IMR-90 (cell line): ENCODE measurements around the gene ILF3. TPM values are rescaled to one million over a fixed set of nuclear protein-coding genes. Genes with fewer than 3 reads are reported as not detected.

Experiments
- ATAC-seq: fragments of 200-7000 bp; cut with Tn5 transposase; 2 replicates; pipeline ENCODE4 v1.9.1; 2020; ENCODE audit warnings: low read depth, mild to moderate bottlenecking, moderate library complexity
- BruUV-seq: library from RNA; stranded (reverse); fragments of 400-500 nt; replicated peaks from 2 replicates; lab custom pipeline; 2021; lab: Mats Ljungman, UMichigan
- CTCF ChIA-PET: fragments of 300-600 bp; formaldehyde crosslinking; extraction: SDS; loops from one replicate; lab custom pipeline; 2021; ENCODE audit warnings: antibody characterized with exemption; lab: Yijun Ruan, JAX
- POLR2A ChIA-PET: fragments of 300-600 bp; sonication (Branson Sonifier 250); formaldehyde crosslinking; loops from one replicate; lab custom pipeline; 2022; ENCODE audit warnings: antibody characterized with exemption; ENCODE audit not compliant: unreplicated experiment; lab: Charles Lee
- DNase-seq: peaks from one replicate; pipeline ENCODE4 v3.0.0; 2013
- H2AFZ ChIP-seq: replicated peaks from 2 replicates; pipeline ENCODE3; 2013; ENCODE audit warnings: low read length, mild to moderate bottlenecking; ENCODE audit not compliant: poor library complexity
- H2AK5ac ChIP-seq: 2 replicates; pipeline ENCODE4 v1.6.1; 2013; ENCODE audit warnings: low read depth, low read length, inconsistent platforms
- H2AK9ac ChIP-seq: replicated peaks from 2 replicates; pipeline ENCODE3; 2013; ENCODE audit warnings: mild to moderate bottlenecking, low read depth, low read length, moderate library complexity; ENCODE audit not compliant: poor library complexity
- H2BK120ac ChIP-seq: 2 replicates; pipeline ENCODE4 v1.6.1; 2013; ENCODE audit warnings: low read depth, low read length, inconsistent platforms
- H2BK15ac ChIP-seq: 3 replicates; pipeline ENCODE4 v1.6.1; 2013; ENCODE audit warnings: low read depth, low read length, inconsistent platforms
- H2BK20ac ChIP-seq: 2 replicates; pipeline ENCODE4 v1.6.1; 2013; ENCODE audit warnings: low read depth, mild to moderate bottlenecking, inconsistent platforms, low read length, moderate library complexity
- H2BK5ac ChIP-seq: 2 replicates; pipeline ENCODE4 v1.6.1; 2013; ENCODE audit warnings: mild to moderate bottlenecking, low read depth, low read length, inconsistent platforms; ENCODE audit not compliant: poor library complexity, severe bottlenecking
- H3K14ac ChIP-seq: replicated peaks from 2 replicates; pipeline ENCODE4 v1.6.1; 2013; ENCODE audit warnings: low read depth, low read length, inconsistent platforms
- H3K18ac ChIP-seq: 2 replicates; pipeline ENCODE4 v1.6.1; 2013; ENCODE audit warnings: low read depth, low read length, control low read depth
- H3K23ac ChIP-seq: 2 replicates; pipeline ENCODE4 v1.6.1; 2013; ENCODE audit warnings: low read depth, low read length, inconsistent platforms
- H3K27ac ChIP-seq: 2 replicates; pipeline ENCODE4 v1.5.1; 2013; ENCODE audit warnings: mild to moderate bottlenecking, control low read depth, low read length; ENCODE audit not compliant: insufficient read depth
- H3K27me3 ChIP-seq: 2 replicates; pipeline ENCODE4 v1.6.1; 2013; ENCODE audit warnings: low read length; ENCODE audit not compliant: control insufficient read depth, insufficient read depth
- H3K36me3 ChIP-seq: 2 replicates; pipeline ENCODE4 v1.6.1; 2013; ENCODE audit warnings: low read length, mixed read lengths; ENCODE audit not compliant: control insufficient read depth, insufficient read depth
- H3K4ac ChIP-seq: 2 replicates; pipeline ENCODE4 v1.6.1; 2013; ENCODE audit warnings: low read depth, low read length, inconsistent platforms
- H3K4me1 ChIP-seq: 2 replicates; pipeline ENCODE4 v1.6.1; 2013; ENCODE audit warnings: low read length, mixed read lengths; ENCODE audit not compliant: control insufficient read depth, insufficient read depth
- H3K4me2 ChIP-seq: 2 replicates; pipeline ENCODE4 v1.6.1; 2013; ENCODE audit warnings: low read depth, mild to moderate bottlenecking, control low read depth, low read length, moderate library complexity
- H3K4me3 ChIP-seq: 2 replicates; pipeline ENCODE4 v1.5.1; 2013; ENCODE audit warnings: low read depth, mild to moderate bottlenecking, control low read depth, low read length, moderate library complexity; ENCODE audit not compliant: insufficient read depth
- H3K56ac ChIP-seq: 2 replicates; pipeline ENCODE4 v1.6.1; 2013; ENCODE audit warnings: low read length, inconsistent platforms; ENCODE audit not compliant: insufficient read depth; ENCODE audit errors: extremely low read depth
- H3K79me1 ChIP-seq, 2 experiments: 2 replicates each; pipeline ENCODE4 v1.6.1; 2013; ENCODE audit warnings: low read length in 2 of 2, inconsistent platforms in 1 of 2, low read depth in 1 of 2
- H3K9ac ChIP-seq: 2 replicates; pipeline ENCODE4 v1.6.1; 2013; ENCODE audit warnings: low read depth, low read length, control low read depth
- H3K9me1 ChIP-seq: 2 replicates; pipeline ENCODE4 v1.6.1; 2013; ENCODE audit warnings: low read length, inconsistent platforms; ENCODE audit not compliant: insufficient read depth
- H3K9me3 ChIP-seq: 2 replicates; pipeline ENCODE4 v1.6.1; 2013; ENCODE audit warnings: low read length; ENCODE audit not compliant: control insufficient read depth, insufficient read depth
- H4K20me1 ChIP-seq: 2 replicates; pipeline ENCODE4 v1.6.1; 2013; ENCODE audit warnings: low read length, inconsistent platforms; ENCODE audit not compliant: insufficient read depth
- H4K5ac ChIP-seq: 2 replicates; pipeline ENCODE4 v1.6.1; 2013; ENCODE audit warnings: mild to moderate bottlenecking, low read depth, low read length, control low read depth
- H4K8ac ChIP-seq, 2 experiments: 2 replicates each; pipeline ENCODE4 v1.6.1; 2013; ENCODE audit warnings: low read depth in 2 of 2, low read length in 2 of 2, control low read depth in 1 of 2, inconsistent platforms in 1 of 2
- H4K91ac ChIP-seq: 2 replicates; pipeline ENCODE4 v1.6.1; 2013; ENCODE audit warnings: low read depth, low read length, inconsistent platforms; ENCODE audit not compliant: insufficient read depth
- CEBPB ChIP-seq: IDR thresholded peaks from 2 replicates; pipeline ENCODE4 v1.6.1; 2012; ENCODE audit warnings: low read depth, low read length, improper control_type of control experiment
- NFE2L2 ChIP-seq: fragments of 150-350 bp; IDR thresholded peaks from 2 replicates; pipeline ENCODE4 v1.6.1; 2016; ENCODE audit warnings: low read depth, mild to moderate bottlenecking, low read length
- RAD21 ChIP-seq: IDR thresholded peaks from 2 replicates; pipeline ENCODE4 v1.6.1; 2012; ENCODE audit warnings: low read length, improper control_type of control experiment
- RCOR1 ChIP-seq: IDR thresholded peaks from 2 replicates; pipeline ENCODE4 v1.6.1; 2012; ENCODE audit warnings: mild to moderate bottlenecking, low read length, improper control_type of control experiment; ENCODE audit not compliant: insufficient replicate concordance
- RFX5 ChIP-seq: IDR thresholded peaks from 2 replicates; pipeline ENCODE4 v1.8.0; 2012; ENCODE audit warnings: low read depth, mild to moderate bottlenecking, low read length, moderate library complexity
- SMC3 ChIP-seq: fragments of 150-350 bp; IDR thresholded peaks from 2 replicates; pipeline ENCODE4 v1.6.1; 2016; ENCODE audit warnings: low read depth, mild to moderate bottlenecking, antibody characterized with exemption, low read length, moderate library complexity
- WGBS, 2 experiments: methylation state at CpG; one replicate each; pipeline versions ENCODE4 v1.1.5 to v1.1.7; 2013; ENCODE audit warnings: missing lambda C conversion rate in 2 of 2; ENCODE audit not compliant: insufficient read length in 1 of 2; ENCODE audit errors: extremely low coverage in 2 of 2; 5-methylcytosine and 5-hydroxymethylcytosine counted together
- dilution Hi-C: fragments of 300-500 bp; cut with HindIII; formaldehyde crosslinking; loops from one replicate; pipeline ENCODE4 v1.14.3; 2018; ENCODE audit warnings: low sequenced_read_pairs; ENCODE audit not compliant: unreplicated experiment
- in situ Hi-C: fragments of 300-500 bp; cut with MboI; formaldehyde crosslinking; loops from 3 replicates; pipeline ENCODE4 v1.14.3; 2019; ENCODE audit warnings: low sequenced_read_pairs, inconsistent platforms, mixed read lengths
- intact Hi-C: fragments of 100-400 bp; cut with micrococcal nuclease; formaldehyde crosslinking; loops from 2 replicates; pipeline ENCODE4 v1.10.0; 2022
- polyA plus RNA-seq, 3 experiments: library from polyadenylated mRNA; depleted of rRNA; stranded (reverse); fragments of >200 nt; gene quantifications; 2 replicates each; pipeline ENCODE4 v1.2.3, GENCODE V29; 2012; ENCODE audit warnings: low replicate concordance in 1 of 3
- total RNA-seq: library from RNA; depleted of rRNA; stranded (reverse); fragments of >200 nt; gene quantifications from 2 replicates; pipeline ENCODE4 v1.2.3, GENCODE V29; 2012
- TF ChIP-seq, protein P1 (sequence below): fragments of 150-350 bp; IDR thresholded peaks from 2 replicates; pipeline ENCODE4 v1.6.1; 2016; ENCODE audit warnings: low read depth, mild to moderate bottlenecking, low read length, moderate library complexity, borderline replicate concordance

ILF3 gene
- total and polyA plus RNA-seq, 2 of the 4 experiments (the other 2 are of a cell fraction), result 120 to 166 TPM

DNA sequence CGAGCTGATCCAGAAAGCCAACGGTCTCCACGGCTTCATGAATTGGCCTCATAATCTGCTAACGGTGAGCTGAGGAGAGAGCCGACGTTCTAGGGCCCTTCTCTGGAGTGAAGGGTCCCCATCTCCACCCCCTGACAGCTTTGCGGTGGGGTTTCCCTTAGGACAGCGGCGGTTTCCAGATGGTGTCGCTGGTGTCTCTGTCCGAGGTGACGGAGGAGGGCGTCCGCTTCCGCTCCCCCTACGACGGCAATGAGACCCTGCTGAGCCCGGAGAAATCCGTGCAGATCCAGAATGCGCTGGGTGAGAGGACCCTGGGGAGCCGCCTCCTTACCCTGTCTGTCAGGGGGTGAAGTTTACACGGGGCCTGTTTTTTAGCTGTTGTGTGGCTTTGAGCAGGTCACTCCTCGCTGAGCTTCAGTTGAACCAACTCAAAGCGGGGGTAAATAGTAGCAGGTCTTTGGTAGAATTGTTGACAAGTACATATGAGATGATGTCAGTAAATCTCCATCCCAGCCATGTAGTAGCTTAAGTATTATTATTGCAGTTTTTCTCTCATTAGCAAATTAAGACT is 47.9 kb downstream of the ILF3 start:
- dilution Hi-C loops, result no loop called here
- intact Hi-C loops, result no loop called here

More for the DNA sequence above, 47.9 kb downstream of the ILF3 start:
- peak overlapping the region; percentile 83 for H3K4me3 ChIP-seq
- H3K4ac ChIP-seq, result peak overlapping the region; percentile 61; the same call in 1 of the 2 replicates
- TF ChIP-seq CEBPB (no peak), RCOR1 (no peak), NFE2L2 (no peak), RFX5 (no peak), RAD21 (no peak), SMC3 (no peak)
- TF ChIP-seq, protein P1, sequence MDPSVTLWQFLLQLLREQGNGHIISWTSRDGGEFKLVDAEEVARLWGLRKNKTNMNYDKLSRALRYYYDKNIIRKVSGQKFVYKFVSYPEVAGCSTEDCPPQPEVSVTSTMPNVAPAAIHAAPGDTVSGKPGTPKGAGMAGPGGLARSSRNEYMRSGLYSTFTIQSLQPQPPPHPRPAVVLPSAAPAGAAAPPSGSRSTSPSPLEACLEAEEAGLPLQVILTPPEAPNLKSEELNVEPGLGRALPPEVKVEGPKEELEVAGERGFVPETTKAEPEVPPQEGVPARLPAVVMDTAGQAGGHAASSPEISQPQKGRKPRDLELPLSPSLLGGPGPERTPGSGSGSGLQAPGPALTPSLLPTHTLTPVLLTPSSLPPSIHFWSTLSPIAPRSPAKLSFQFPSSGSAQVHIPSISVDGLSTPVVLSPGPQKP, result no peak
- no peaks in the 10 kb centered on the region for H3K27me3 ChIP-seq
- H3K23ac ChIP-seq, result peak overlapping the region; percentile 80
- H3K9ac ChIP-seq, result peak overlapping the region; percentile 79
- H3K14ac ChIP-seq, result peak overlapping the region; percentile 73
- H4K91ac ChIP-seq, result 0 out of 2 replicates have a peak overlapping the region, but pooled peaks have one; percentile 56
- peak overlapping the region; percentile 46; the same call in 1 of the 2 replicates for H3K56ac ChIP-seq
- no peaks in the 10 kb centered on the region for H3K9me3 ChIP-seq
- H2BK20ac ChIP-seq, result no peak overlapping the region
- H2AK5ac ChIP-seq, result peak overlapping the region; percentile 63
- ChIA-PET POLR2A (no interaction called here), CTCF (interaction anchor here (0.6 to 2.2 kb wide), 3 partner anchors 16 to 164 kb away, joined by 4 to 5 read pairs (median 4); partner anchors contain the start of gene DNM2)
- peak overlapping the region; percentile 61 to 90; a peak in 3 of 4 replicates for H4K8ac ChIP-seq
- peak; percentile 19 for ATAC-seq
- H3K27ac ChIP-seq, result peak overlapping the region; percentile 76
- peak overlapping the region; percentile 4; the same call in 1 of the 2 replicates for H4K5ac ChIP-seq
- H3K9me1 ChIP-seq, result no peaks in the 10 kb centered on the region
- H3K79me1 ChIP-seq, result peaks cover 6 to 10% of the 10 kb centered on the region in 2 experiments
- DNase-seq, result no peak
- BruUV-seq, result no TSS peak
- H2AK9ac ChIP-seq, result peak overlapping the region; percentile 66
- H3K4me2 ChIP-seq, result peak overlapping the region; percentile 82
- no peak overlapping the region for H3K18ac ChIP-seq
- no peaks in the 10 kb centered on the region for H3K36me3 ChIP-seq
- 0% methylated on average over 1 of the region's 24 CpGs; no CpG with 5 or more reads in 1 of the 2 experiments for WGBS, 2 experiments
- H2BK120ac ChIP-seq, result no peak overlapping the region
- no peaks in the 10 kb centered on the region for H4K20me1 ChIP-seq
- H3K4me1 ChIP-seq, result peaks cover 3% of the 10 kb centered on the region
- peak overlapping the region; percentile 98 for H2AFZ ChIP-seq
- no peak overlapping the region for H2BK15ac ChIP-seq
- in situ Hi-C loops, result no loop called here
- no peak overlapping the region for H2BK5ac ChIP-seq
